ENCODE results near the gene SLC25A5. TPM values are rescaled to one million over a fixed set of nuclear protein-coding genes. Genes with fewer than 3 reads are reported as not detected.
A peak's percentile ranks its signal among the peaks of the same experiment; 100 is the strongest.

SLC25A5 gene
- total RNA-seq: 148 to 195 TPM (median 153 TPM) in 3 replicates
- long read RNA-seq, transcript SLC25A5-201 (4 exons, 1,274 nt): major isoform, 147 of 215 reads
- long read RNA-seq, partial matches to known transcripts: 1 of 215 reads
- long read RNA-seq, other reads (novel, unspliced or antisense): 65 of 215 reads

DNA sequence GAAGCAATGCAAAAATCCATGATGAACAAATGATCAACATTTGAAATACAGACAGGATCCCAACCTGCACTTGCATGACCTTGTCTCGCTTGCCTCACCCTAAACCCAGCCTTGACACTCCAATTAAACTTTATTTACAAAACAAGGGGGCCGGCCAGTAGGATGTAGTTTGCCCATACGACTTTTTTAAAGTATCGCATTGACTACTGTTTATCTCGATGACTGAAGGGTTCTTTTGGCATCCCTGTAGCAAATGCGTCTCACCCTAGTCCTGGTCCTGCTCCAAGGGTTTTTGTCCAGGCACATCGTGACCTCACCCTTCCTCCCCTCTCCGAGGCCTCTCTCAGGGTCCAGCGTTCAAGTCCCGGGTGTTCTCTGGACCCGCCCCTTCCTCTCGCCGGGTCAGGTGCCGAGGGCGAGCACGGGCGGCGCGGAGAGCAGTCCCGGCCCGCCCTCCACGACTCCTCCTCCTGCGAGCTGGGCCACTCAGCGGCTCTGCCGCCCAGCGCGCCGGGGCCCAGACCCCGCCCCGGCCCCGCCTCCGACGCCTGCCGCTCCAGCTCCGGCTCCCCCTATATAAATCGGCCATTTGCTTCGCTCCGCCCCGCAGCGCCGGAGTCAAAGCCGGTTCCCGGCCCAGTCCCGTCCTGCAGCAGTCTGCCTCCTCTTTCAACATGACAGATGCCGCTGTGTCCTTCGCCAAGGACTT lies at the start of gene SLC25A5:
Gene SLC25A5 (plus strand): TSS at position 603 of the 709 bp plus-strand sequence. CDS start 72 bp downstream, at position 675.
- Mint-ChIP-seq H3K9me3 (ENCODE audit: low read depth) (peaks cover 6% of the 10 kb centered on the region), H3K4me3 (ENCODE audit: unreplicated experiment) (peak within 1 kb of the TSS; percentile 79), H3K36me3 (ENCODE audit: low read depth) (peaks cover 3% of the 10 kb centered on the region), H3K4me1 (ENCODE audit: low read depth) (peaks cover 11% of the 10 kb centered on the region), H3K27me3 (ENCODE audit: low read depth) (no peaks in the 10 kb centered on the region), H3K27ac (ENCODE audit: unreplicated experiment) (peak within 1 kb of the TSS; percentile 87)
- peak; percentile 90 for DNase-seq (ENCODE audit: low spot score)
- TF ChIP-seq, protein P1, sequence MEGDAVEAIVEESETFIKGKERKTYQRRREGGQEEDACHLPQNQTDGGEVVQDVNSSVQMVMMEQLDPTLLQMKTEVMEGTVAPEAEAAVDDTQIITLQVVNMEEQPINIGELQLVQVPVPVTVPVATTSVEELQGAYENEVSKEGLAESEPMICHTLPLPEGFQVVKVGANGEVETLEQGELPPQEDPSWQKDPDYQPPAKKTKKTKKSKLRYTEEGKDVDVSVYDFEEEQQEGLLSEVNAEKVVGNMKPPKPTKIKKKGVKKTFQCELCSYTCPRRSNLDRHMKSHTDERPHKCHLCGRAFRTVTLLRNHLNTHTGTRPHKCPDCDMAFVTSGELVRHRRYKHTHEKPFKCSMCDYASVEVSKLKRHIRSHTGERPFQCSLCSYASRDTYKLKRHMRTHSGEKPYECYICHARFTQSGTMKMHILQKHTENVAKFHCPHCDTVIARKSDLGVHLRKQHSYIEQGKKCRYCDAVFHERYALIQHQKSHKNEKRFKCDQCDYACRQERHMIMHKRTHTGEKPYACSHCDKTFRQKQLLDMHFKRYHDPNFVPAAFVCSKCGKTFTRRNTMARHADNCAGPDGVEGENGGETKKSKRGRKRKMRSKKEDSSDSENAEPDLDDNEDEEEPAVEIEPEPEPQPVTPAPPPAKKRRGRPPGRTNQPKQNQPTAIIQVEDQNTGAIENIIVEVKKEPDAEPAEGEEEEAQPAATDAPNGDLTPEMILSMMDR (IDR thresholded peaks at IDR 0.05): no peak

DNA sequence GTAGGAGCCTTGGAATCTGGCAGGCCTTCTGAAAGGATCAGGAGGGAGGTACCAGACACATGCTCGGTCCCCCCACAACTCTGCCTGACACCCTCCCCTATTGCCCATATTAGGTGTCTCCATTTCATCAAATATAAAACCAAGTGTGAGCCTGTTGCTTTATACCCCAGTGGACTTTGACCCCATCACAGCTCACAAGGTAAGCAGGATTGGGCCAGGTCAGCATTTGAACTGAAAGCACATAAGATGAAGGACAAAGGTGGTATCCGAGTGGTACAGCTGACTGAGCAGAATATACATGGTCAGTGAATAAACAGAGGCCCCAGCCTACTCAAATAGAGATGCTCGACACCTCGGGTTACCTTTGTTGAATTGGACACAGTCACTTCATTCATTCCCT lies 49.1 kb upstream of the SLC25A5 start:
- no peak overlapping the region for H3K4me3 Mint-ChIP-seq (ENCODE audit: unreplicated experiment)
- no peaks in the 10 kb centered on the region for H3K4me1 Mint-ChIP-seq (ENCODE audit: low read depth)
- no peak for DNase-seq (ENCODE audit: low spot score)
- no peak overlapping the region for H3K27ac Mint-ChIP-seq (ENCODE audit: unreplicated experiment)
- no peaks in the 10 kb centered on the region for H3K9me3 Mint-ChIP-seq (ENCODE audit: low read depth)
- TF ChIP-seq, protein P1 (IDR thresholded peaks at IDR 0.05): no peak
- H3K36me3 Mint-ChIP-seq (ENCODE audit: low read depth): peaks cover 4% of the 10 kb centered on the region
- H3K27me3 Mint-ChIP-seq (ENCODE audit: low read depth): no peaks in the 10 kb centered on the region

DNA sequence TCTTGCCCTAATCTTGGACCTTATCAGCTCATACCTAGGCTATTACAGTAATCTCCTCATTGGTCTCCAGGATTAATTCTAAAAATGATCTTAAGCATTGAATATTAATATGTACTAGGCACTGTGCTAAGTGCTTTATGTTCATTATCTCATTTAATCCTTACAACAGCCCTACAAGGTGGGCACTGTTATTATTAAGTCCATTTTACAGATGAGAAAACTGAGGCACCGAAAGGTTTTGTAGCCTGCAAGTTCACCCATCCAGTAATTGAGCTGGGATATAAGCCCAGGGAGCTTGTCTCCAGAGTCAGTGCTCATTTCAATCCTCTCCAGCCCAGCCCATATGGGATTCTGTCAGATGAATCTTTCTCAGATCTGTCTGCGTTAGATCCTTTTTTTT lies 48.3 kb upstream of the SLC25A5 start:
- no peaks in the 10 kb centered on the region for H3K27me3 Mint-ChIP-seq (ENCODE audit: low read depth)
- H3K27ac Mint-ChIP-seq (ENCODE audit: unreplicated experiment): no peak overlapping the region
- no peaks in the 10 kb centered on the region for H3K4me1 Mint-ChIP-seq (ENCODE audit: low read depth)
- TF ChIP-seq, protein P1 (IDR thresholded peaks at IDR 0.05): no peak
- no peaks in the 10 kb centered on the region for H3K9me3 Mint-ChIP-seq (ENCODE audit: low read depth)
- H3K4me3 Mint-ChIP-seq (ENCODE audit: unreplicated experiment): no peak overlapping the region
- DNase-seq (ENCODE audit: low spot score): no peak
- H3K36me3 Mint-ChIP-seq (ENCODE audit: low read depth): peaks cover 4% of the 10 kb centered on the region

DNA sequence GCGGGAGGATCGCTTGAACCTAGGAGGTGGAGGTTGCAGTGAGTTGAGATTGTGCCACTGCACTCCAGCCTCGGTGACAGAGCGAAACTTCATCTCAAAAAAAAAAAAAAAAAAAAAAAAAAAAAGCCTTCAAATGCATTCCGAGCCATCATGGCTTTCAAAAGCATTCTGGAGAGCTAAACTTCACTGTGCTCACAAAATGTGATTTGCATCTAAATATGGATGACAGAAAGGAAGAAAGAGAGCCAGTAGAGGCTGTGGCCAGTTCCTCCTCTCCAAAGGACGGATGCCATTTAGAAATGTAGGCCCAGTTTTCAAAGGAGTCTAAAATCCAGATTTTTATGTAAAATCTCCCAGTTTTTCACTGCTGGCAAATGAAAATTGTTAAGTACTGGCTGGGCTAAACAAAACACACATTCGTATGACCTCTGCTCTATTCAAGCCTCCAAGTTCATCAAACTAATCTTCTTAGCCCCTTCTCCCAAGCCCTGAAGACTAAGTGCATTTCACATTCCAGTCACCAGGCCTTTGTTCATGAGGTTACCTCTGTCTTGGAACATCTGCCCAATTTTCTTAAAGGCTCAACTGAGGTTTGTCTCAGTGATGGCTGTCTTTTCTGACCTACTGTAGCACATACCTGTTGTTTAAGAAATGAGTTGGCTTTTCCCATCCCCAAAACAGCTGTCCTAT lies 47.1 kb upstream of the SLC25A5 start:
- TF ChIP-seq, protein P1 (IDR thresholded peaks at IDR 0.05): no peak
- Mint-ChIP-seq H3K36me3 (ENCODE audit: low read depth) (peaks cover 4% of the 10 kb centered on the region), H3K4me1 (ENCODE audit: low read depth) (peaks cover under 1% of the 10 kb centered on the region), H3K9me3 (ENCODE audit: low read depth) (no peaks in the 10 kb centered on the region), H3K4me3 (ENCODE audit: unreplicated experiment) (no peak overlapping the region), H3K27ac (ENCODE audit: unreplicated experiment) (no peak overlapping the region), H3K27me3 (ENCODE audit: low read depth) (no peaks in the 10 kb centered on the region)
- DNase-seq (ENCODE audit: low spot score): no peak

DNA sequence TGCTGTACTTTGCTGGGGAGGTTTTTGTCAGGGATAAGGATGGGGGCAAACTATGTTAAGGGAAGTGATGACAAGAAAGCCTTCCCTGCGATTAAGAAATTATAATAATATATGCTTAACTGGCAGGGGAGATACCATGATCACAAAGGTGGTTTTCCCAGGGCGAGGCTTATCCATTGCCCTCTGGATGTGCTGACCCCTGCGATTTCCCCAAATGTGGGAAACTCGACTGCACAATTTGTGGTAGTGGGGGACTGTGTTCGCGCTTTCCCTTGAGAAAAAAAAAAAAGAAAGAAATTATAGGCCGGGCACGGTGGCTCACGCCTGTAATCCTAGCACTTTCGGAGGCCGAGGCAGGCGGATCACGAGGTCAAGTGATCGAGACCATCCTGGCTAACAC lies 44.6 kb upstream of the SLC25A5 start:
- Mint-ChIP-seq H3K27me3 (ENCODE audit: low read depth) (no peaks in the 10 kb centered on the region), H3K4me1 (ENCODE audit: low read depth) (peaks cover 21% of the 10 kb centered on the region), H3K4me3 (ENCODE audit: unreplicated experiment) (no peak overlapping the region), H3K27ac (ENCODE audit: unreplicated experiment) (no peak overlapping the region), H3K9me3 (ENCODE audit: low read depth) (no peaks in the 10 kb centered on the region), H3K36me3 (ENCODE audit: low read depth) (peaks cover 4% of the 10 kb centered on the region)
- DNase-seq (ENCODE audit: low spot score): no peak
- TF ChIP-seq, protein P1 (IDR thresholded peaks at IDR 0.05): no peak
